ENCODE data around the gene CAPRIN2. TPM values are rescaled to one million over a fixed set of nuclear protein-coding genes. Genes with fewer than 3 reads are reported as not detected.

Gene CAPRIN2
- total and polyA plus RNA-seq, 2 of the 4 experiments (the other 2 are of a cell fraction), result 18.9 to 23.8 TPM

DNA sequence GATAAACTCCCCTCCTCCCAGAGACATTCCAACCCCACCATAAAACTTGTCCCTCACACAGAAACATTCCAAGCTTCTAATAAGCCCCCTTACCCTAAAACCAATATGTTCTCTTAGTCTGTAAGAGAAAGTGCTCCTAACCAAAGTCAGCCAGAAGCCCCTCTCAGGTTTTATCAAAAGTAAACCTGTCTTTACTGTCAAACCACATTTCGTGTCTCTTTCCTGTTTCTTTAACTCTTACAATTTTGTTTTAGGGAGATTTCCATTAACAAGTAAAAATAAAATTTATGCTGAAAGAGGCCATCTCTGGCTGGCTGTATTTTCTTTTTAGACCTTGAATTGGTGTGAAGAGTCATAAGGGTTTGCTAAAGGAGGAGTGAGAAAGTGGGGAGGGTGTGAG lies 29.8 kb upstream of the CAPRIN2 start:
- POLR2A ChIA-PET (ENCODE audit: unreplicated experiment), result no interaction called here
- dilution Hi-C loops (cut with HindIII; ENCODE audit: low sequenced_read_pairs, unreplicated experiment), result no loop called here

More for the DNA sequence above, 29.8 kb upstream of the CAPRIN2 start:
- H4K8ac ChIP-seq (ENCODE audit: low read depth in 2 of 2, low read length in 2 of 2), result no peak overlapping the region
- H2AK9ac ChIP-seq (replicated peaks; ENCODE audit: low read depth, low read length, poor library complexity), result no peak overlapping the region
- TF ChIP-seq SMC3 (IDR thresholded peaks at IDR 0.05; ENCODE audit: low read depth, low read length) (no peak), CEBPB (IDR thresholded peaks at IDR 0.05; ENCODE audit: low read depth, low read length) (no peak), POLR2A (IDR thresholded peaks at IDR 0.05; ENCODE audit: low read depth, low read length) (no peak), RAD21 (IDR thresholded peaks at IDR 0.05; ENCODE audit: low read length) (no peak), CHD1 (IDR thresholded peaks at IDR 0.05; ENCODE audit: low read depth, low read length) (no peak), BHLHE40 (IDR thresholded peaks at IDR 0.05; ENCODE audit: low read depth, low read length) (no peak), NFE2L2 (IDR thresholded peaks at IDR 0.05; ENCODE audit: low read depth, low read length) (no peak), FOS (IDR thresholded peaks at IDR 0.05; ENCODE audit: low read depth, low read length) (no peak), RFX5 (IDR thresholded peaks at IDR 0.05; ENCODE audit: low read depth, low read length) (no peak), MAZ (IDR thresholded peaks at IDR 0.05; ENCODE audit: borderline replicate concordance, low read depth, low read length) (no peak), MAFK (IDR thresholded peaks at IDR 0.05; ENCODE audit: low read depth, low read length) (no peak)
- TF ChIP-seq, protein P1, sequence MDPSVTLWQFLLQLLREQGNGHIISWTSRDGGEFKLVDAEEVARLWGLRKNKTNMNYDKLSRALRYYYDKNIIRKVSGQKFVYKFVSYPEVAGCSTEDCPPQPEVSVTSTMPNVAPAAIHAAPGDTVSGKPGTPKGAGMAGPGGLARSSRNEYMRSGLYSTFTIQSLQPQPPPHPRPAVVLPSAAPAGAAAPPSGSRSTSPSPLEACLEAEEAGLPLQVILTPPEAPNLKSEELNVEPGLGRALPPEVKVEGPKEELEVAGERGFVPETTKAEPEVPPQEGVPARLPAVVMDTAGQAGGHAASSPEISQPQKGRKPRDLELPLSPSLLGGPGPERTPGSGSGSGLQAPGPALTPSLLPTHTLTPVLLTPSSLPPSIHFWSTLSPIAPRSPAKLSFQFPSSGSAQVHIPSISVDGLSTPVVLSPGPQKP (IDR thresholded peaks at IDR 0.05; ENCODE audit: borderline replicate concordance, low read depth, low read length), result no peak
- H3K9me3 ChIP-seq (ENCODE audit: control insufficient read depth, insufficient read depth, low read length), result peaks cover 3% of the 10 kb centered on the region
- H3K56ac ChIP-seq (ENCODE audit: extremely low read depth, insufficient read depth, low read length), result no peak overlapping the region
- H3K27ac ChIP-seq (ENCODE audit: insufficient read depth, low read length), result no peak overlapping the region
- H3K27me3 ChIP-seq (ENCODE audit: control insufficient read depth, insufficient read depth, low read length), result peaks cover 2% of the 10 kb centered on the region; the same call in 1 of the 2 replicates
- BruUV-seq (replicated peaks), result no TSS peak
- H3K23ac ChIP-seq (ENCODE audit: low read depth, low read length), result no peak overlapping the region
- intact Hi-C loops (cut with micrococcal nuclease), result no loop called here
- no peak overlapping the region for H2BK15ac ChIP-seq (ENCODE audit: low read depth, low read length)
- no peaks in the 10 kb centered on the region for H3K4me1 ChIP-seq (ENCODE audit: control insufficient read depth, insufficient read depth, low read length)
- no peak overlapping the region for H3K18ac ChIP-seq (ENCODE audit: low read depth, low read length)
- CTCF ChIA-PET, result no interaction called here
- no peaks in the 10 kb centered on the region for H3K36me3 ChIP-seq (ENCODE audit: control insufficient read depth, insufficient read depth, low read length)
- in situ Hi-C loops (cut with MboI; ENCODE audit: low sequenced_read_pairs), result no loop called here
- no peak overlapping the region for H2AK5ac ChIP-seq (ENCODE audit: low read depth, low read length)
- H2BK5ac ChIP-seq (ENCODE audit: low read depth, low read length, poor library complexity, severe bottlenecking), result no peak overlapping the region
- WGBS, 2 experiments (ENCODE audit: extremely low coverage in 2 of 2, insufficient read length in 1 of 2), result no CpG with 5 or more reads among the region's 1 CpG
- H3K79me1 ChIP-seq (ENCODE audit: low read depth in 1 of 2, low read length in 2 of 2), result no peaks in the 10 kb centered on the region
- H4K91ac ChIP-seq (ENCODE audit: insufficient read depth, low read depth, low read length), result no peak overlapping the region
- no peak overlapping the region for H3K14ac ChIP-seq (replicated peaks; ENCODE audit: low read depth, low read length)
- H2AFZ ChIP-seq (replicated peaks; ENCODE audit: low read length, poor library complexity), result no peak overlapping the region
- H4K20me1 ChIP-seq (ENCODE audit: insufficient read depth, low read length), result no peaks in the 10 kb centered on the region
- ATAC-seq (ENCODE audit: low read depth) (no peak), DNase-seq (no peak)
- H3K4me3 ChIP-seq (ENCODE audit: insufficient read depth, low read depth, low read length), result no peak overlapping the region
- no peak overlapping the region for H3K4ac ChIP-seq (ENCODE audit: low read depth, low read length)
- no peaks in the 10 kb centered on the region for H3K9me1 ChIP-seq (ENCODE audit: insufficient read depth, low read length)
- H2BK20ac ChIP-seq (ENCODE audit: low read depth, low read length), result no peak overlapping the region
- H3K4me2 ChIP-seq (ENCODE audit: low read depth, low read length), result no peak overlapping the region
- H4K5ac ChIP-seq (ENCODE audit: low read depth, low read length), result no peak overlapping the region
- H3K9ac ChIP-seq (ENCODE audit: low read depth, low read length), result no peak overlapping the region
- no peak overlapping the region for H2BK120ac ChIP-seq (ENCODE audit: low read depth, low read length)

Measured in IMR-90 (cell line).